GM03348 (cell line): ENCODE data around the gene NHSL1.

Experiments
- DNase-seq: peaks from one replicate; pipeline ENCODE4 v3.0.0; 2012; ENCODE audit warnings: low spot score

The NHSL1 gene

DNA sequence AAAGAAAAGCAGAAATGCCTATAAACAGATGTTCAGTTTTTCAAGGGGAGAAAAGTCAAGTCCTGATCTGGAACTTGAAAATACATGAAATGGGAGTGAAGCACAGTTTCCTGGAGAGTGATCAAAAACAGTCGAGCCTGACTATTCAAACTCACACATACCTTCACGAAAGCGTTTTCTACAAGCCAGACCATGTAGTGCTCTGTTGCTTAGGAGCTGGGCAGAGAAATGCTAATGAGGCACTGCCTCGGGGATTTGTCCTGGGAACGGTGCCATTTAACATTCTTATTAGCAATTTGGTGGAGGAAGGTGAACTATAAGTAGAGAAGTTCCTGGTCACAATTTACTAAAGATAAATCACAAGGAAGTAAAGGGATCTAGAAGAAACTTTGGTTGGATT is 5.9 kb downstream of the NHSL1 start:
- DNase-seq = peak; percentile 30

DNA sequence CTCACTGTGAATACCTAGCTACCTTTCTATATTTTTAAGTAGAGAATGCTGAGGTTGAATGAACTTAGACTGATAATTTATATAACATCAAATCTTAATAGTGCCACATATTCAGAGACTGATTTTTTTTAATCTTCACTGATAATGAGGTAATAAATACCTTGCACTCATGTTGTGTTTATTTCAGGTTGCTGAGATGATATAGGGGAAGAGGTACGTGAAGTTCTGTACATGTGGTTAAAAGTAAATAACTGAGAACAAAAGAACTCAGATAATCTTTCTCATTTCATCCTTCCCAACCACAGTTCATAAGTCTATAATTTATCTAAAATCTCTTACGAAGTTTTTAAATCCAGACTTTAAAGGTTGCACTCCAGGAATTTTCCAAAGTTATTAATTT is 6.4 kb downstream of the NHSL1 start:
- DNase-seq = no peak

DNA sequence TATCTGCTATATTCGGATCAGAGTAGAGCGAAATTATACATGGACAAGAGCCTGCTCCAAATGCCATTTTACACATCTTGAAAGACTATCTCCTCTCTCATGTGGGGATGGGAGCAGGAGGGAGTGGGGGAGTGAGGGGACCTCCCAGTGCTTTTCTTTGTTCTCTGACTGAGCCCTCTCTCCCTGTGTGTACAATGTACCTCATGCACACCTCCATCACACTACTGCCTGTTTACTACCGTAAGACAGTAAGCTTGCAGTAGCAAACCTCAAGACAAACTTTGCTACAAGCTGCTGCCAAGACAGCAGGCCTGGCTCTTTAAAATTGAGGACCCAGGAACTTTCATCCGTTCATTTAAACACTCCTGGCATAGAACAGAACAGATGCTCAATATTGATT is 7.2 kb downstream of the NHSL1 start:
- DNase-seq = no peak

DNA sequence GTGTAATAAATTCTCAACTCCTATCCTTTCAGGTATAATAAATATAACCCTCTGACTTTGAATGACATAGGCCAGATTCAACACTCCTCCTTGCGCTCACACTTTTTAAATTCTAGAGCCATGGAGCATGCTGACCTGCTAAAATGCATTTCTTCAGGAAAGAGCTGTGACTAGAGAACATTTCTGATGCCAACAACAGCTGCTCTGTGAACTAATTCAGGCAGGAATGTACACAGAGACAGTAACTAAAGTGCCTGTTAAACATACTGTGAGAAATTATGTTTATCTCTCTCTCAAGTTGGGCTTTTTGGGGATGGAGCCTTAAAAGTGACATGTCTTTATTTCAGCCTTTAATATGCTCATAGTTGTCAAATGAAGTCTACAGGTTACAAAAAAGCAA is 8.3 kb downstream of the NHSL1 start:
- DNase-seq = no peak

DNA sequence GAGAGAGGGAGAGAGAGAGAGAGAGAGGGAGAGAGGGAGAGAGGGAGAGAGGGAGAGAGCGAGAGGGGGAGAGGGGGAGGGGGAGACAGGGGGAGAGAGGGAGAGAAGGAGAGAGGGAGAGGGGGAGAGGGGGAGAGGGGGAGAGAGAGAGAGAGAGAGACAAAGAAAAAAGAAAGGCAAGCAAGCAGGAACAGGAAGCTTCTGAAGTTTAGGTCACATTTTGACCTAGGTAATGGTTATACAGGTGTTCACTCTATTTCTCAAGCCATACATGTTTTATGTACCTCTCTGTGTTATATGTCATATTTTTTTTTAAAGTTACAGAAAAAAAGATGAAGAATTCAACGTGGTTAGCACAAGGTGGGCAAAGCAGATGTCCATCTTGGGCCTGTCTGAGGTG is 9.4 kb downstream of the NHSL1 start:
- no peak for DNase-seq

DNA sequence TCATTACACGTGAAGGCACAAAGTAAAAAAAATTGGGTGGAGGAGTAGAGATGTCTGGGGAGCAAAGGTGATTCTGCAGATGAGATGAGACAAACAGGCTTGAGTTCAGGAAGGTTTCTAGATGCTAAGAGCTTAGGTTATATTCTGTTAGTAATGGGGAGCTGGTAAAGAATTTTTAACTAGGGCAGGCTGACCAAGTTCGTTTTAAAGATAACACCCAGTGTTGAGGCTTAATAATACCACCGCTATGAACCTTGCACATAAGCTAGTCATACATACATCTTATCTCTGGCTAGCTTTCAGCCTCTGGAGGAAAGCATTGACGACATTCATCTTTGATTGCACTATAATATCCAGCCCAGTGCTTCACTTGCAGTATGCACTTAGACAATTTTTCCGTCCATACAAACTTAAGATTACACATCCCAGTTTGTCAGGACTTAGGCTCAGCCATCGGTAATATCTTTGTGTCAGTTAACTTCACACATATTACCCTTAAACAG is 12.1 kb downstream of the NHSL1 start:
- no peak for DNase-seq

DNA sequence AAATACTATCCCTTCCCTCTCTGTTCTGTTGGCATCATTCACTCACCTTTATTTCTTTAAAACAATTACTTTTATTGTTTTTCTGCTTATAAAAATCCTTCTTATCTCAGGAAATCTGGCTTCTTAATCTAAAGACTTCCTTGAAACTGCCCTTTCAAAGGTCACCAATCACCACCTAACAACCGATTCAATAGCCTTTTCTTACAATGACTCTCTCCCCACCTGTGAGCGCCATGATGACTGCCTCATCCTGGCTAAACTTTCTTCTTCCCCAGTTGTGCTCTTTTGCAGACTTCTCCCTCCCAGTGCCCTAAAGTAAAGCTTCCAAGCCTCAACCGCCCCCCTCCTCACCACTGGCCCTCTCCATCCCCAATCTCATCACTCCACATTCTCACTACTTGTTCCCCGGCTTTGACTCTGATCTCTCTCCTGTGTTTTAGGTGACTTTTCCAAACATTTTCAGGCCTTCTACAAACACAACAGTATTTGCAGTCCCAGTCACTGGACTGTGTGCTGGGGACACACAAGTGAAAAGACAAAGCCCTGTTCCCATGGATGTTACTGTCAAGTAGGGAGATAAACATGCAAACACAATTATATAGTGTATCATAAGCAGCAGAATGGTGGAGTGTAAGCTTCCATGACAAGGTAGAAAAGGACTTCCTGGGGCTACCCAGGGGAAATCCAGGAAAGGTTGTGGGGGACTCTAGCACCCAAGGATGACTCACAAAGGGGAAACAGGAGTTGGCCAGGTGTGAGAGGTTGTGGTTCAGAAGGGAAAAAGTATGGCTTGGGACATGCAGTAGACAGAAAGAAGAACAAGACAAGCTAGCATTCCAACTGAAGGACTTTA is 12.8 kb downstream of the NHSL1 start:
- DNase-seq = no peak

DNA sequence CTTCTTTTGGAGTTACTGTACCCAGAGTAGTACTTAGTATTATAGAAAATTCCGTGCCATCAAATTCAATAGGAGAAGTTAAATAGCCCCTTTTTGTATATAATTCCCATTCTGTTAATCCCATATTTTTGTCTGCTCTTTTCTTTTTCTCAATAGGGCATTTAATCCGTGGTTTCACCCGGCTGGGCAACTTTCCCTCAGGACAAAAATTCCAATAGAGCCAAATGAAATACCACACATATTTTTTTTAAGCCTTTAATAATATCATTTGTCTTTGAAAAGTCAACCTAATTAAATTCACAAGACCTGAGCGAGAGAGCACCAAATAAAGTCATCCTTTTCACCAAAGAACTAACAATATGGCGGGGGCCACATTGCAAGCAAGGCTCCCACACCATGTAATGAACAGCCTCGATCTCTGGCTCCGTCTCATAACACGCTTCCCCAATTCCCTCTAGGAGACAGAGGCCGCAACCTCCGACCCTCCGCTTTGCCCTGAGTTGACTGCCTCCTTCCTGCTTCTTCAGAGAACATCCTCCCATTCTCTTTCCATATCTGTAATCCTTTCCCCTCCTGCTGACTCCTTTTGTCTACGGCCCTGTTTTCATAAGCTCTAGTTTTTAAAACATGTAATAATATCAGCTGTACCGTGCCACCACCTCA is 13.6 kb downstream of the NHSL1 start:
- DNase-seq = no peak

DNA sequence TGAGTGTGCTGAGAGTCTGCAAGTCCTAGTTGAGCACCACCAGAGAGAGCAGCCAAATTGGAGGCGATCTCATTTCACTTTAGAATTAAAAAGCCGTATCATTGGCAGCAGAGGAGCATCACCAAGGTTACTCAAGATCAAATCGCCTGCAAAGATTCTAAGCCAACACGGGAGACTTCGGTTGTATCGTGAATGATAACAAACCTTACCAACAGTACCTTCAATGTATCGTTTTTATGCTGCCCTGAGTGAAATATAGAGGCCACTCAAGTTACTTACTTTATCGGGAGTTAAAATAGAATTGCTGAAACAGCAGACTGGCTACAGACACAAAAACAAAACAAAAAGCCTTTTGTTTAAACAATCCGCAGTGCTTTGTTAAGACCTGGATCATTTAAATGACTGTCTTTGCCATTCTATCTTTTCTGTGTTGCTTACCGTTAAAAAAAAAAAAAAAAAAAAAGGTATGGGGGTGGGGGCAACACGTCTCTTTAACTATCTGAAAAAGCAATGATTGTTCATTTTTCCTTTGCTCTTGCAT is 14.2 kb downstream of the NHSL1 start:
- DNase-seq = peak; percentile 24

DNA sequence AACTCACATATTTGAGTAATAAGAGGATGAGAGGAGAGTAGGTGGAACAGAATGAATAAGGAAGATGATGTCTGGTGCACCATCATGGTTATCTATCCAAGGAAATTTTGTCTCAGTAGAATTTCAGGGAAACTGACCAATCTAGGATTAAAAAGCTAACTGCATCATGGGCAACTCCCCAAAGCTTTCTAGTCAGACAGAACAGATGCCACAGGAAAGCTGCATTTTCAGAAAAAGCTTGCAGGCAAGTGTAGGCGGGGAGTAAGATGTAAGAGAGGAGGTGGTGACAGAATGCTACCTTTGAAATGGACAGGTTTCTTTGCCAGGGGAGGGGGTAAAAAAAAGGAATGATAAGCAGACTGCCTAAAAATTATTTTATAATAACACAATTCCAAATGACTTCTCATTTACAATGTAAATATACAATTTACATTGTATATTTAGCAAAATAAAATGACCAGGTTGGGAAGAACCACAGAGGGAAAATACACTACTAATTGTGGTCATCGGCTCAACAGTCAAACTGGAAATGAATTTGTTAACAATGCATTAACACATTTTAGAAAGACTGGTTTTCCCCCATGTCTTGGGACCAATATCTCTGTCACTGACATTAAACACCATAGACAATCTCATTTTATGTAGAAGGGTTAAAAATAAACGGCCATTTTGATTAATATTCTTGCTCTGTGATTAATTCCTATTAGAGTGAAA is 15.1 kb downstream of the NHSL1 start:
- DNase-seq = no peak

DNA sequence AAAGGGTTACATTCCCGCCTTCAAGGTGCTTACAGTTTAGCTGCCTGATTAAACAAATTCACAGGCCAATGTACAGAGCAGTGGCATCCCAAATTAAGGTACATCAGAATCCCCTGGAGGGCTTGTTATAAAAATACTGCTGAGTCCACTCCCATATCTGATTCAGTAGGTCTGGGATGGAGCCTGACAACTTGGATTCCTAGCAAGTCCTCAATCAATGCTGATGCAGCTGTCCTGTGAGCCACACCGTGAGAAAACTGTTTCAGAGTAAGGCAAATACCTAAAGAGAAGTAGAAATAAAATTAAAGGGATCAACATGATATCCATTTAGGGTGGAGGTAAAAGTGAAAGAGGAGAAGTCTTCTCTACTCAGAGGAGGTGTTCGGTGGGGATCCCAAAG is 16.5 kb downstream of the NHSL1 start:
- no peak for DNase-seq

DNA sequence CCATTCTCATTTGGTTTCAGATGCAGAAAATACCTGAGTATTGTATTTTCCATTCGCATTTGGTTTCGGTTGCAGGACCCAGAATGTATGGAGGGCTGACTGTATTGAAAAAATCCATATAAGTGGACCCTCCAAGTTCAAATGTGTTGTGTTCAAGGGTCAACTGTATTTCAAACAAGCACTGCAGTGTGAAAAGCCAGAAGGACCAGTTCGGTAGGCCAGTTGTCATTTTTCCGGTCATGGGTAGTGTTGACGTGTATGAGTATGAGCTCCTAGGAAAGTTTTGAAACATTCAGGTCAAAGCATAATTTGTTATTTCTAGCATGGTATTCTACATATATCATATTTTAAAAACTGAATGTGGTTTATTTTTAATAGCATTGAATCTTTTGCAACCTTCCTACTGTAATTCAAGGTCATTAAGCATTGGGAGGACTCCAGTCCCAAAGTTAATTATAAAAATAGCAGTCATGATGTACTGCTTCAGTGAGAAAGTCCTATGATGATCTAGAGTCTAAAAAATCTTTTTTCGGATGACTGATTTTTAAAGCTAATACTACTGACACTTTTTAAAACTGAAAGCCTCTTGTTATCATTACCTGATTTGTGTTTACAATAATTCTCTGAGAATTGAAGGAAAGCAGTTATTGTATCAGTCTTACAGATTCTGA is 18.9 kb downstream of the NHSL1 start:
- no peak for DNase-seq

DNA sequence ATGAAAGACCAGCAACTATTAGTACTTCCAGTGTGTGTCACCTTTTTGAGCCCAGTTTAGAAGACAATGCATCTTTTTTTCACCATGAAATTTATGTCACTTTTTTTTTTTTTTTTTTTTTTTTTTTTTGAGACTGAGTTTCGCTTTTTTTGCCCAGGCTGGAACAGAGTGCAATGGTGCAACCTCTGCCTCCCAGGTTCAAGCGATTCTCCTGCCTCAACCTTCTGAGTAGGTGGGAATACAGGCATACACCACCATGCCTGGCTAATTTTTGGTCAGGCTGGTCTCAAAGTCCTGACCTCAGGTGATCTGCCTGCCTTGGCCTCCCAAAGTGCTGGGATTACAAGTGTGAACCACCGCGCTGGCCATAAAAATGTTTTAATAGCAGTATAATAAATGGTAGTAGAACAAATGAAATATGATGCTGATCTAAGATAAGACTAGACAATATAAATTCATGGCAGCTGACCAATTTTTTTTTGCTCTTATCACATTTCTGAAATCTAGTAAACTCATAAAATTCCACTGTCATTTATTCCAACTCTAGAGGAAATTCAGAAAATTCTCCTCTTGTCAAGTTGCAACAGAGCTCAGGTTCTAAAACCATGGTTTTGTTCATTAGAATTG is 21.3 kb downstream of the NHSL1 start:
- no peak for DNase-seq

DNA sequence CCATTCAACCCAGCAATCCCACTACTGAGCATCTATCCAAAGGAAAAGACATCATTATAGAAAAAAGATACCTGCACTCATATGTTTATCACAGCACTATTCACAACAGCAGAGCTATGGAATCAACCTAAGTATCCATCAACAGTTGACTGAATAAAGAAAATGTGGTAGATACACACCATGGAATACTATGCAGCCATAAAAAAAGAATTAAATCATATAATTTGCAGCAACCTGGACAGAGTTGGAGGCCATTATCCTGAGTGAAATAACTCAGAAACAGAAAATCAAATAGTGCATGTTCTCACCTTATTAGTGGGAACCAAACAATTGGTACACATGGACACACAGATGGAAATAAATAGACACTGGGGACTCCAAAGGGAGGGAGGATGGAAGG is 23.2 kb downstream of the NHSL1 start:
- no peak for DNase-seq

DNA sequence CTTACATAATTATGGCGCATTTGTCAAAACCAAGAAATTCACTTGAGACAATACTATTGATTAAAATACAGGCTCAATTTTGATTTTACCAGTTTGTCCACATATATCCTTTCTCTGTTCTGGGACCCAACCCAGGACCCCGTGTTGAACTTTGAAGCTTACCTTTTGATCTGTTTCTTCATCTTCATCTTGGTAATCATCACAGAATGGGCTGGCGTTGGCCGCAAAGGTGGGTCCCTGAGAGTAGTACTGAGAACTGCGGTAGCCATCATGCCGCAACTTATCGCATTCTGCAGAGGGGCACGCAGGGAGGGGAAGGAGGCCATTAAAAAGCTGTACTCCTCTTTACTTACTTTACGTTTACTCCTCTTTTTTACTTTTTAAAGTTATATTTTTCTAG is 26.1 kb downstream of the NHSL1 start:
- DNase-seq = no peak

DNA sequence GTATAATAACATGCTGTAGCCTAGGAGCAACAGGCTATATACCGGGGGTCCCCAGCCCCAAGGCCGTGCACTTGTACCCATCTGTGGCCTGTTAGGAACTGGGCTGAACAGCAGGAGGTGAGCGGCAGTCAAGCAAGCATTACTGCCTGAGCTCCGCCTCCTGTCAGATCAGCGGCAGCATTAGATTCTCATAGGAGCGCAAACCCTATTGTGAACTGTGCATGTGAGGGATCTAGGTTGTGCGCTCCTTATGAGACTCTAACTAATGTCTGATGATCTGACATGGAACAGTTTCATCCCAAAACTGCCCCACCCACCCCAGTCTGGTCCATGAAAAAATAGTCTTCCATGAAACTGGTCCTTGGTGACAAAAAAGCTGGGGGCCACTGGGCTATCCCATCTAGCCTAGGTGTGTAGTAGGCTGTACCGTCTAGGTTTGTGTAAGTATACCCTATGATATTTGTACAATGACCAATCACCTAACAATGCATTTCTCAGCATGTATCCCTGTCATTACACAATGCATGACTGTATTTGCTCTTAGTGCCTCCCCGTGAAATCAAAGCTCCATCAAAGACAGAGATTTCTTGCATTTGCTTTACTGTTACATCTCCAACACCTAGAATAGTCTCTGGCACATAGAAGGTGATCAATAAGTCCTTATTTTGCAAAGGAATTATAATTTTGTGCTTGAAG is 30.8 kb downstream of the NHSL1 start:
- DNase-seq = no peak

DNA sequence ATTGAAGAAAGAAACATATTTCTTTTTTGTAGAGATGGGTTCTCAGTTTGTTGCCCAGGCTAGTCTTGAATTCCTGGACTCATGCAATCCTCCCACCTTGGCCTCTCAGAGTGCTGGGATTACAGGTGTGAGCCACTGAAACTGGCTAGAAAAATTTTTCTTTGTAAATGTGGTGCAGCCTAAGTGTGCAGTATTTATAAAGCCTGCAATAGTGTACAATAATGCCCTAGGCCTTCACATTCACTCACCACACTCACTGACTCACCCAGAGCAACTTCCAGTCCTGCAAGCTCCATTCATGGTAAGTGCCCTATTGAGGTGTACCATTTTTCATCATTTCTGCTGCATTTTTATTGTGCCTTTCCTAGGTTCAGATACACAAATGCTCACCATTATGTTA is 31.4 kb downstream of the NHSL1 start:
- DNase-seq = no peak

DNA sequence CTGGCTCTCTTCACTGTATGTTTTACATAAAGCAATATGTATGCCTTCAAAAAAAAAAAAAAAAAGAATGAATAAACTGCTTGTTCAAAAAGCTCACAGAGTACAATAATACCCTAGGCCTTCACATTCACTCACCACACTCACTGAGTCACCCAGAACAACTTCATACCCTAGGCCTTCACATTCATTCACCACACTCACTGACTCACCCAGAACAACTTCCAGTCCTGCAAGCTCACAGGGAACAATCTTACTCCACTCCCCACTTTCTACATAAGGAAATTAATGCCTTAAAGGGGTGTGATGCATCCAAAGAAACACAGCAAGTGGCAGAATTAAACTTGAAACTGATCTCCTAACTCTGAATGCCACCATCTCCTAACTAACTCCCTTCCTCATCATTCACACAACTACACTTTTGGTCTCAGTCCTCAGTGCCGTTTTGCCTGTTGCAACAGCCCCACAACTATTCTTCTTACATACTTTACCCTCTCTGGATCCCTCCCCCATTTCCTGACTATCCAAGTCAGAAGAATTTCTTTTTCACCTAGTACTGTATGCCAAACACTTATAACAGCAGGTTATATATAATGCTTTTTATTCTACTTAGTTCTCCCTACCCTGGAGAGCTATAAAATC is 34.2 kb downstream of the NHSL1 start:
- peak; percentile 76 for DNase-seq

DNA sequence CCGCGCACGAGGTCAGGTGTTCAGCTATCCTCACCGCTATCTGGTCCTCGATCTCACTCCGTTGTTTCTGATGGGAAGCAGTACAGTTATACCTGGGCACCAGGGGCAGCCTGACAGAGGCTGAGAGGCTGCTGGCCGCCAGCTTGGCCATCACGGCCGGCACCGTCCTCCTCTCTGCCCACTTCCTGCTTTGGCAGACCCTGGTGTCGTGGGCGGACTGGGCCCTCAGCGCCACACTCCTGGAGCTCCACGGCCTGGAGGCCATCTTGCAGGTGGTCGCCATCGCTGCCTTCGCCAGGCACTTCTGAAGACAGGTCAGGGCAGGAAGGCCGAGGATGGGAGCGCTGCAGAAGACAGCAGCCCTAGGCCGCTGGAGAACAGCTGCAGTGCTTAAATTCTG is 35.2 kb downstream of the NHSL1 start:
- DNase-seq = no peak

DNA sequence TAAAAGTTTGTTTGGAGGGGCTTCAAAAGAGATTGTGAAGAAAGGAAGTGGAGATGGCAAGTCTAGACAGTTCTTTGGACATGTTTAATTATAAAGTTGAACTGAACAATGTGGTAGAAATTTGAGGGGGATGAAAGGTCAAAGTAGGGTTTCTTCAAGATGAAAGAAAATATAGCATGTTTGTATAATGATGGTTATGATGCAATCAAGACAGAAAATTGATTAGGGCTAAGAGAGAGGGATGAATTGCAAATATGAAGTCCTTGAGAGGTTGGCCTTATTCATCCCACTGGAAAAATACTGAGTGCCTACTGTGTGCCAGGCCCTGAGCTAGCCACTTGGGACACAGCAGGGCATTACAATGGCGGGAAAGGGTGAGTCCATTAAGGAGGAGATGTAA is 37.6 kb downstream of the NHSL1 start:
- DNase-seq = no peak

DNA sequence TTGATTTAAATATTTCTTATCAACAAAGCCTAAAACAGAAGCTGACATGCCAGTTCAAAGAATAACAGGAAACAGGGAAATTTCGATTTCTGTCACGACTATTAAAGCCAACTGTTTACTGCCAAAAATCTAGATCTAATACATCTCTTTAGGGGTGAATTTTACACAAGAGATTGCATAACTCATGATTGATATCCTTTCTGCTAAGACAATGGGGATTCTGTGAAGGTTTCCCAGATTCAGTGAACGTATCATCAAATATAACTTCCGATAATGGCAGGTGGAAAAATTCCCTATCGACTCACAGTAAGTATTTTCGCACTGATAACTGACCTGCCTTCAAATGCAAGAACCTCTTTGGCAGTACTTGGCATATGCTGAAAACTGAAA is 42.9 kb downstream of the NHSL1 start:
- DNase-seq = no peak
